A673 (cell line): ENCODE results near the gene MAML2.

Experiments
- EZH2 ChIP-seq: fragments of 200-600 bp; sonication (generic); IDR thresholded peaks from 2 replicates; pipeline ENCODE4 v1.6.1; 2017; ENCODE audit warnings: borderline replicate concordance, low read depth, mild to moderate bottlenecking, mixed read lengths, antibody characterized with exemption, low read length; ENCODE audit not compliant: poor library complexity, severe bottlenecking
- TF ChIP-seq, protein P1 (sequence below): fragments of 300-800, 200-600 bp; sonication (generic); conservative IDR thresholded peaks from 2 replicates; pipeline ENCODE4 v1.5.1; 2017; ENCODE audit warnings: low read depth, mild to moderate bottlenecking, antibody characterized with exemption, low read length, moderate library complexity, mixed read lengths

DNA sequence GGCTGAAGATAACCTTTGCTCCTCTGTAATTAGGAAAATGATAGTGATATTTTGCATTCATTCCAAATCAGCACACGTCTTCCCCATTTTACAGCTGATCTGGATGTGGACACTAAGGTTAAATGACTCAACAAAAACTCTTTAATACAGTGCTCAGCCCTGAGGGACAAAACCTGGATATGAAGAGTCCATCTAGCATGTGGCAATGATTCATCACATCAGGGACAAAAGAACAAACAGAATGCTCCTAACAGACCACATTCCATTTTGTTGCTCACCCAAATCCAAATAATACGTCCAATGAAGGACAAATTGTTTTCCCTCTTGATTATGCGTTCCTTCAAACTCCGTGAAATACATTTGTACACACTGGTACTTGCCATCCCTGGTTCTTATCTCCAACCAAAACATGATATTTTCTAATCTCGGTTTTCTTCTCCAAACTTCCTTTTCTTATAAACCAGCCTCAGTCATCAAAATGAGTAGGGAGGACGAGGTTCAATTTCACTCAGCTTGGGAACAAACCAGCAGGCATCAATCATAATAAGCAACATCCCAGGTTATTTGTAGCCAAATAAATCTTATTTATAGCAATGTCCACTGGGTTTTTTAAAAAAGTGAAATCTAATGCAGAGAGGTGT, 365.3 kb downstream of the MAML2 start:
- TF ChIP-seq, protein P1, sequence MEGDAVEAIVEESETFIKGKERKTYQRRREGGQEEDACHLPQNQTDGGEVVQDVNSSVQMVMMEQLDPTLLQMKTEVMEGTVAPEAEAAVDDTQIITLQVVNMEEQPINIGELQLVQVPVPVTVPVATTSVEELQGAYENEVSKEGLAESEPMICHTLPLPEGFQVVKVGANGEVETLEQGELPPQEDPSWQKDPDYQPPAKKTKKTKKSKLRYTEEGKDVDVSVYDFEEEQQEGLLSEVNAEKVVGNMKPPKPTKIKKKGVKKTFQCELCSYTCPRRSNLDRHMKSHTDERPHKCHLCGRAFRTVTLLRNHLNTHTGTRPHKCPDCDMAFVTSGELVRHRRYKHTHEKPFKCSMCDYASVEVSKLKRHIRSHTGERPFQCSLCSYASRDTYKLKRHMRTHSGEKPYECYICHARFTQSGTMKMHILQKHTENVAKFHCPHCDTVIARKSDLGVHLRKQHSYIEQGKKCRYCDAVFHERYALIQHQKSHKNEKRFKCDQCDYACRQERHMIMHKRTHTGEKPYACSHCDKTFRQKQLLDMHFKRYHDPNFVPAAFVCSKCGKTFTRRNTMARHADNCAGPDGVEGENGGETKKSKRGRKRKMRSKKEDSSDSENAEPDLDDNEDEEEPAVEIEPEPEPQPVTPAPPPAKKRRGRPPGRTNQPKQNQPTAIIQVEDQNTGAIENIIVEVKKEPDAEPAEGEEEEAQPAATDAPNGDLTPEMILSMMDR: no peak
- no peak for TF ChIP-seq EZH2
